ENCODE data around the gene HIVEP3. TPM values are rescaled to one million over a fixed set of nuclear protein-coding genes. Genes with fewer than 3 reads are reported as not detected.

The HIVEP3 gene
- total and polyA plus RNA-seq, 5 donors: 6.3 to 7.9 (median 7.2) TPM

GRCh38 chr1:41474490-41475271, 444.0 kb downstream of the HIVEP3 start:
- no peaks in the 10 kb centered on the region for H3K27me3 ChIP-seq (ENCODE audit: control insufficient read depth, insufficient read depth)
- H3K27ac ChIP-seq (ENCODE audit: low read length): peak overlapping the region; percentile 40
- DNase-seq: peak; percentile 72 to 90 (median 89)
- WGBS: 41% methylated on average over 17 of the region's 17 CpGs
- intact Hi-C loops (cut with DNase I): no loop called here
- H3K9me3 ChIP-seq (ENCODE audit: control insufficient read depth, low read length): no peaks in the 10 kb centered on the region
- H3K4me3 ChIP-seq (ENCODE audit: low read length): no peak overlapping the region
- H3K4me1 ChIP-seq (ENCODE audit: control insufficient read depth, insufficient read depth, low read length): no peaks in the 10 kb centered on the region
- ATAC-seq: peak; percentile 62 to 81

- DNase-seq: peak in 1 of 3 donors; percentile 54
- H3K4me1 ChIP-seq (ENCODE audit: control insufficient read depth, insufficient read depth, low read length): no peaks in the 10 kb centered on the region
- no peak overlapping the region for H3K4me3 ChIP-seq (ENCODE audit: low read length)
- no peaks in the 10 kb centered on the region for H3K27me3 ChIP-seq (ENCODE audit: control insufficient read depth, insufficient read depth)
- no peak for ATAC-seq
- 91% methylated on average over 6 of the region's 6 CpGs for WGBS
- H3K9me3 ChIP-seq (ENCODE audit: control insufficient read depth, low read length): no peaks in the 10 kb centered on the region
- intact Hi-C loops (cut with DNase I): no loop called here
- H3K27ac ChIP-seq (ENCODE audit: low read length): no peak overlapping the region
Observed at GRCh38 chr1:41473738-41474362, 444.9 kb downstream of the HIVEP3 start.

- Histone ChIP-seq H3K27ac (ENCODE audit: low read length) (no peak overlapping the region), H3K9me3 (ENCODE audit: control insufficient read depth, low read length) (no peaks in the 10 kb centered on the region), H3K4me1 (ENCODE audit: control insufficient read depth, insufficient read depth, low read length) (no peaks in the 10 kb centered on the region), H3K4me3 (ENCODE audit: low read length) (no peak overlapping the region), H3K27me3 (ENCODE audit: control insufficient read depth, insufficient read depth) (no peaks in the 10 kb centered on the region)
- no peak for DNase-seq
- no peak for ATAC-seq
- 90% methylated on average over 6 of the region's 6 CpGs for WGBS
- intact Hi-C loops (cut with DNase I): no loop called here
Observed at GRCh38 chr1:41471658-41472057, 447.1 kb downstream of the HIVEP3 start.

GRCh38 chr1:41469706-41470105, 449.0 kb downstream of the HIVEP3 start:
- 67% methylated on average over 5 of the region's 5 CpGs for WGBS
- no peaks in the 10 kb centered on the region for H3K27me3 ChIP-seq (ENCODE audit: control insufficient read depth, insufficient read depth)
- H3K4me1 ChIP-seq (ENCODE audit: control insufficient read depth, insufficient read depth, low read length): no peaks in the 10 kb centered on the region
- H3K9me3 ChIP-seq (ENCODE audit: control insufficient read depth, low read length): no peaks in the 10 kb centered on the region
- intact Hi-C loops (cut with DNase I): no loop called here
- DNase-seq (no peak), ATAC-seq (no peak)
- no peak overlapping the region for H3K27ac ChIP-seq (ENCODE audit: low read length)
- H3K4me3 ChIP-seq (ENCODE audit: low read length): no peak overlapping the region

DNA sequence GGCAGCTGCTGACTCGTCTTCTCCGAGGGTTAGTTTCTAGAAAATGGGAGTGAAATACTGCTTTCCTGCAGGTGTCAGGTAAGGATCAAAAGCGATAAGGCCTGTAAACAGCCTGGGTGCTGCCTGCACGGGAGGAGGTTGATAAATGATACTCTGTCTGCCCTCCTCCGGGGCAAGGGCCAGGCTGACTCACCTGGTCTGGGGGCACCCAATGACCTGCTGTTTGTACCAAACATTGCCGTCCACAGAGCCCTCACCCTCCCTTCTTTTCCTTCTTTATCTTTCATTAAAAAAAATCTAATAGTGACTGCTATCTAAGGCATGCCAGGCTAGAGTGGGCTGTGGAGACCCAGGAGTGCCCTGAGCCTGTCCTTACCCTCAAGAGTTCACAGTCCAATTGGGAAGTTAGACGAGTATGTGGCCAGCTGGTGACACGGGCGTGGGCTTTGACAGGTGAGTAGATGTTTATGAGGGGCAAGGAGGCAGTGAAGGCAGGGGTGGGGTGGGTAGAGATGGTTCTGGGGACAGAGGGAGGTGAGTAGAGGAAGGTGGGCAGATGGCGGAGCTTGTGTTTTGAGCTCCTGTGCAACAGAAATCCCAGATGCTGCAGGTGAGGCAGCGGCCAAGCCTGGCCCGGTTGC, 450.5 kb downstream of the HIVEP3 start:
- intact Hi-C loops (cut with DNase I): no loop called here
- Histone ChIP-seq H3K27ac (ENCODE audit: low read length) (no peak overlapping the region), H3K4me1 (ENCODE audit: control insufficient read depth, insufficient read depth, low read length) (no peaks in the 10 kb centered on the region), H3K4me3 (ENCODE audit: low read length) (no peak overlapping the region), H3K27me3 (ENCODE audit: control insufficient read depth, insufficient read depth) (no peaks in the 10 kb centered on the region), H3K9me3 (ENCODE audit: control insufficient read depth, low read length) (no peaks in the 10 kb centered on the region)
- WGBS: 85% methylated on average over 12 of the region's 12 CpGs
- DNase-seq (no peak), ATAC-seq (no peak)

- Histone ChIP-seq H3K9me3 (ENCODE audit: control insufficient read depth, low read length) (no peaks in the 10 kb centered on the region), H3K4me3 (ENCODE audit: low read length) (no peak overlapping the region), H3K27ac (ENCODE audit: low read length) (no peak overlapping the region), H3K27me3 (ENCODE audit: control insufficient read depth, insufficient read depth) (no peaks in the 10 kb centered on the region), H3K4me1 (ENCODE audit: control insufficient read depth, insufficient read depth, low read length) (no peaks in the 10 kb centered on the region)
- WGBS: 53% methylated on average over 4 of the region's 4 CpGs
- DNase-seq: no peak
- ATAC-seq: no peak
- intact Hi-C loops (cut with DNase I): no loop called here
Observed at GRCh38 chr1:41467673-41468072, 451.0 kb downstream of the HIVEP3 start.

DNA sequence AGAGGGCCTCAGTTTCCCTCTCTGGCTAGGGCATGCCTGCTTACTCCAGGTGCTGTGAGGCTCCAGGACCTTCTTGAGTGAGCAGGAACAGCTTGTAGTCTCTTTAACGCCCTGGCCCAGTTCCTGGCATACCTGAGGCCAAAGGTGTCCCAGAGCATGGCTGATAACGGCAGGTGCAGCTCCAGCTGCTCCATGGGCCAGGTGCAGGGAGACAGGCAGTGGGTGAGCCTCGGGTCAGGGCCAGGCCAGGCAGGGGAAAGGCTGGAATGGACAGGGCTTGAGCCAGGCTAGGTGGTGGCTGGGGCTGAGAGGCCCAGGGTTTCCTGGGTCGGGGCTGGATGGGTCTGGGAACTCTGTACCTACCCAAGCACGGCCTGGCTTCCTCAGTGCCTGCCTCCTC, 452.6 kb downstream of the HIVEP3 start:
- Histone ChIP-seq H3K27ac (ENCODE audit: low read length) (no peak overlapping the region), H3K27me3 (ENCODE audit: control insufficient read depth, insufficient read depth) (no peaks in the 10 kb centered on the region), H3K9me3 (ENCODE audit: control insufficient read depth, low read length) (no peaks in the 10 kb centered on the region), H3K4me3 (ENCODE audit: low read length) (no peak overlapping the region), H3K4me1 (ENCODE audit: control insufficient read depth, insufficient read depth, low read length) (peaks cover 2% of the 10 kb centered on the region)
- WGBS: 86% methylated on average over 5 of the region's 5 CpGs
- intact Hi-C loops (cut with DNase I): no loop called here
- DNase-seq (no peak), ATAC-seq (no peak)

DNA sequence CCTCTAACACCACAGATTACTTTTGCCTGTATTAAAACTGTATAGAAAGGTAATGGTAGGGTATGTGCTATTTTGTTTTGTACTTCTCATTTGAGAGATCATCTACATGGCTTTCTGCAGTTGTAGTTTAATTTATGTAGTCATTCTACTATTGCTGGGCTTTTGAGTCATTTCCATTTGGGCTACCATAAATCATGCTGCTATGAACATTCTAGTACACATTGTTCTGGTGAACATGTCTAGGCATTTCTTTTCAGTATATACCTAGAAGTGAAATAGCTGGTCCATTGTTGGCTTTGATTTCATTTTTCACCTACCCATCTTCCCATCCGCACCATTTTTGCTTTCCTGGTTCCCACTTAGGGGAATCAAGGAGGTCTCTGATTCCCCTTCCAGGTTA, 453.0 kb downstream of the HIVEP3 start:
- H3K27ac ChIP-seq (ENCODE audit: low read length): no peak overlapping the region
- H3K4me3 ChIP-seq (ENCODE audit: low read length): no peak overlapping the region
- H3K27me3 ChIP-seq (ENCODE audit: control insufficient read depth, insufficient read depth): no peaks in the 10 kb centered on the region
- H3K9me3 ChIP-seq (ENCODE audit: control insufficient read depth, low read length): no peaks in the 10 kb centered on the region
- no peak for DNase-seq
- no peak for ATAC-seq
- intact Hi-C loops (cut with DNase I): no loop called here
- peaks cover 2% of the 10 kb centered on the region for H3K4me1 ChIP-seq (ENCODE audit: control insufficient read depth, insufficient read depth, low read length)
- WGBS: 93% methylated on average over 1 of the region's 1 CpG

DNA sequence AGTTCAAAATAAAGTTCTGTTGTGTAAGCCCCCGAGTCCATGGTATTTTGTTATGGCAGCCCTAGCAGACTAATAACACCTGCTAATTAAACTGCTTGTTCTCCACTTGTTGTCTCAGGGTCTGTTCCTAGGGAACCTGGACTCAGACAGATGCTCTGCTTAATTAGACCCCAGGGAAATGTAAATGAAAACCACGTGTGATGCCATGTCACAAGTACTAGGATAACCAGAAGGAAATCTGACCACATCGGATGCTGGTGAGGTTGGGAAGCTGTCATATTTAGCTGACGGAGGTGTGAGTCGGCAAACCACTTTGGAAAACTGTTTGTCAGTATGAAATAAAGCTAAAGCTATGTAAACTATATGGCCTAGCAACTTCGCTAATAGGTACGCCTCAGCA, 453.8 kb downstream of the HIVEP3 start:
- 89% methylated on average over 7 of the region's 7 CpGs for WGBS
- Histone ChIP-seq H3K9me3 (ENCODE audit: control insufficient read depth, low read length) (no peaks in the 10 kb centered on the region), H3K4me1 (ENCODE audit: control insufficient read depth, insufficient read depth, low read length) (peaks cover 2% of the 10 kb centered on the region), H3K4me3 (ENCODE audit: low read length) (no peak overlapping the region), H3K27me3 (ENCODE audit: control insufficient read depth, insufficient read depth) (no peaks in the 10 kb centered on the region), H3K27ac (ENCODE audit: low read length) (no peak overlapping the region)
- intact Hi-C loops (cut with DNase I): no loop called here
- no peak for ATAC-seq
- no peak for DNase-seq

- no peak for ATAC-seq
- no peak overlapping the region for H3K27ac ChIP-seq (ENCODE audit: low read length)
- no peaks in the 10 kb centered on the region for H3K27me3 ChIP-seq (ENCODE audit: control insufficient read depth, insufficient read depth)
- 86% methylated on average over 2 of the region's 2 CpGs for WGBS
- peaks cover 2% of the 10 kb centered on the region for H3K4me1 ChIP-seq (ENCODE audit: control insufficient read depth, insufficient read depth, low read length)
- no peak overlapping the region for H3K4me3 ChIP-seq (ENCODE audit: low read length)
- no peaks in the 10 kb centered on the region for H3K9me3 ChIP-seq (ENCODE audit: control insufficient read depth, low read length)
- DNase-seq: no peak
- intact Hi-C loops (cut with DNase I): no loop called here
Observed at GRCh38 chr1:41463516-41463915, 455.2 kb downstream of the HIVEP3 start.

DNA sequence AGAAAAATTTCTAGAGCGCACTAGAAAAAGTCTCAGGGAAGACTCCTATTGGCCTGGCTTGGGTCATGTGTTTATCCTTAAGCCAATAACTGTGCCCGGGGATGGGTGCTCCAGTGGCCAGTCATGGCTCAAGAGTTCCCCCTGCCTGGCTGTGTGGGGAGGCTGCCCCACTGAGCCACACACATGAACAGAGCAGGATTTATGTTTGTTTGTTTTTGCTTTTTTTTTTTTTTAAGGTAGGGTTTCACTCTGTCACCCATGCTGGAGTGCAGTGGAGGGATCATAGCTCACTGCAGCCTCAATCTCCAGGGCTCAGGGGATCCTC, 456.1 kb downstream of the HIVEP3 start:
- peaks cover 2% of the 10 kb centered on the region for H3K4me1 ChIP-seq (ENCODE audit: control insufficient read depth, insufficient read depth, low read length)
- no peaks in the 10 kb centered on the region for H3K27me3 ChIP-seq (ENCODE audit: control insufficient read depth, insufficient read depth)
- ATAC-seq: no peak
- no peak for DNase-seq
- no peak overlapping the region for H3K27ac ChIP-seq (ENCODE audit: low read length)
- H3K4me3 ChIP-seq (ENCODE audit: low read length): no peak overlapping the region
- 98% methylated on average over 2 of the region's 2 CpGs for WGBS
- H3K9me3 ChIP-seq (ENCODE audit: control insufficient read depth, low read length): no peaks in the 10 kb centered on the region
- intact Hi-C loops (cut with DNase I): no loop called here

Data from right cardiac atrium (tissue), 5 donors.